ENCODE measurements around the gene TYMP.

Gene TYMP

DNA sequence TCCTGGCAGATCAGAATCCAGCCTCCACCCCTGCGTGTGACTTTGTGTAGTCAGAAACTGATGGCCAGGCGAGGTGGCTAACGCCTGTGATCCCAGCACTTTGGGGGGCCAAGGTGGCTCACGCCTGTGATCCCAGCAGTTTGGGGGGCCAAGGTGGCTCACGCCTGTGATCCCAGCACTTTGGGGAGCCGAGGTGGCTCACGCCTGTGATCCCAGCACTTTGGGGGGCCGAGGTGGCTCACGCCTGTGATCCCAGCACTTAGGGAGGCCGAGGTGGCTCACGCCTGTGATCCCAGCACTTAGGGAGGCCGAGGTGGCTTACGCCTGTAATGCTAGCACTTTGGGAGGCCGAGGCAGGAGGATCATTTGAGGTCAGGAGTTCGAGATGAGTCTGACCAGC, 16.6 kb downstream of the TYMP start:
- H3F3A ChIP-seq (ENCODE audit: insufficient read depth) = peaks cover 9% of the 10 kb centered on the region
- peaks cover 79% of the 10 kb centered on the region for H3K79me2 ChIP-seq (ENCODE audit: insufficient read depth, low read length)
- H3K9ac ChIP-seq (ENCODE audit: low read length) = no peak overlapping the region
- no peak overlapping the region for H3K4me3 ChIP-seq (ENCODE audit: insufficient read depth, low read length, poor library complexity, severe bottlenecking)
- no peaks in the 10 kb centered on the region for H3K9me2 ChIP-seq (replicated peaks; ENCODE audit: insufficient read depth, low read length)
- H2AFZ ChIP-seq (ENCODE audit: low read depth, low read length, severe bottlenecking) = no peak overlapping the region
- H3K27me3 ChIP-seq (ENCODE audit: low read length) = no peaks in the 10 kb centered on the region
- TF ChIP-seq, protein P1, sequence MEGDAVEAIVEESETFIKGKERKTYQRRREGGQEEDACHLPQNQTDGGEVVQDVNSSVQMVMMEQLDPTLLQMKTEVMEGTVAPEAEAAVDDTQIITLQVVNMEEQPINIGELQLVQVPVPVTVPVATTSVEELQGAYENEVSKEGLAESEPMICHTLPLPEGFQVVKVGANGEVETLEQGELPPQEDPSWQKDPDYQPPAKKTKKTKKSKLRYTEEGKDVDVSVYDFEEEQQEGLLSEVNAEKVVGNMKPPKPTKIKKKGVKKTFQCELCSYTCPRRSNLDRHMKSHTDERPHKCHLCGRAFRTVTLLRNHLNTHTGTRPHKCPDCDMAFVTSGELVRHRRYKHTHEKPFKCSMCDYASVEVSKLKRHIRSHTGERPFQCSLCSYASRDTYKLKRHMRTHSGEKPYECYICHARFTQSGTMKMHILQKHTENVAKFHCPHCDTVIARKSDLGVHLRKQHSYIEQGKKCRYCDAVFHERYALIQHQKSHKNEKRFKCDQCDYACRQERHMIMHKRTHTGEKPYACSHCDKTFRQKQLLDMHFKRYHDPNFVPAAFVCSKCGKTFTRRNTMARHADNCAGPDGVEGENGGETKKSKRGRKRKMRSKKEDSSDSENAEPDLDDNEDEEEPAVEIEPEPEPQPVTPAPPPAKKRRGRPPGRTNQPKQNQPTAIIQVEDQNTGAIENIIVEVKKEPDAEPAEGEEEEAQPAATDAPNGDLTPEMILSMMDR (IDR thresholded peaks at IDR 0.05; ENCODE audit: insufficient read depth, low read length, poor library complexity, severe bottlenecking) = no peak
- no peak for TF ChIP-seq EZH2phosphoT487 (conservative IDR thresholded peaks at IDR 0.05; ENCODE audit: low read length)
- H3K9me3 ChIP-seq (ENCODE audit: insufficient read depth, low read length) = no peaks in the 10 kb centered on the region
- H3K36me3 ChIP-seq (ENCODE audit: low read length) = peaks cover 8% of the 10 kb centered on the region; the same call in 1 of the 2 replicates
- H3K4me2 ChIP-seq (ENCODE audit: low read depth, low read length, poor library complexity, severe bottlenecking) = no peak overlapping the region
- no peaks in the 10 kb centered on the region for H4K20me1 ChIP-seq (ENCODE audit: low read depth, low read length)
- H3K27ac ChIP-seq (ENCODE audit: low read depth, low read length) = no peak overlapping the region

GRCh38 chr22:50508897-50509296, 20.9 kb downstream of the TYMP start:
- H3K9me3 ChIP-seq (ENCODE audit: insufficient read depth, low read length) = no peaks in the 10 kb centered on the region
- peaks cover 59% of the 10 kb centered on the region for H3K79me2 ChIP-seq (ENCODE audit: insufficient read depth, low read length)
- H3K4me2 ChIP-seq (ENCODE audit: low read depth, low read length, poor library complexity, severe bottlenecking) = peak overlapping the region; percentile 96
- H3K9ac ChIP-seq (ENCODE audit: low read length) = peak overlapping the region; percentile 76
- H3K27ac ChIP-seq (ENCODE audit: low read depth, low read length) = peak overlapping the region; percentile 86
- TF ChIP-seq, protein P1 (IDR thresholded peaks at IDR 0.05; ENCODE audit: insufficient read depth, low read length, poor library complexity, severe bottlenecking) = no peak
- TF ChIP-seq EZH2phosphoT487 (conservative IDR thresholded peaks at IDR 0.05; ENCODE audit: low read length) = no peak
- H3K27me3 ChIP-seq (ENCODE audit: low read length) = no peaks in the 10 kb centered on the region
- H3K9me2 ChIP-seq (replicated peaks; ENCODE audit: insufficient read depth, low read length) = no peaks in the 10 kb centered on the region
- peaks cover 9% of the 10 kb centered on the region for H3F3A ChIP-seq (ENCODE audit: insufficient read depth)
- H2AFZ ChIP-seq (ENCODE audit: low read depth, low read length, severe bottlenecking) = no peak overlapping the region
- H3K4me3 ChIP-seq (ENCODE audit: insufficient read depth, low read length, poor library complexity, severe bottlenecking) = peak overlapping the region; percentile 81
- peaks cover 8% of the 10 kb centered on the region; the same call in 1 of the 2 replicates for H3K36me3 ChIP-seq (ENCODE audit: low read length)
- no peaks in the 10 kb centered on the region for H4K20me1 ChIP-seq (ENCODE audit: low read depth, low read length)

DNA sequence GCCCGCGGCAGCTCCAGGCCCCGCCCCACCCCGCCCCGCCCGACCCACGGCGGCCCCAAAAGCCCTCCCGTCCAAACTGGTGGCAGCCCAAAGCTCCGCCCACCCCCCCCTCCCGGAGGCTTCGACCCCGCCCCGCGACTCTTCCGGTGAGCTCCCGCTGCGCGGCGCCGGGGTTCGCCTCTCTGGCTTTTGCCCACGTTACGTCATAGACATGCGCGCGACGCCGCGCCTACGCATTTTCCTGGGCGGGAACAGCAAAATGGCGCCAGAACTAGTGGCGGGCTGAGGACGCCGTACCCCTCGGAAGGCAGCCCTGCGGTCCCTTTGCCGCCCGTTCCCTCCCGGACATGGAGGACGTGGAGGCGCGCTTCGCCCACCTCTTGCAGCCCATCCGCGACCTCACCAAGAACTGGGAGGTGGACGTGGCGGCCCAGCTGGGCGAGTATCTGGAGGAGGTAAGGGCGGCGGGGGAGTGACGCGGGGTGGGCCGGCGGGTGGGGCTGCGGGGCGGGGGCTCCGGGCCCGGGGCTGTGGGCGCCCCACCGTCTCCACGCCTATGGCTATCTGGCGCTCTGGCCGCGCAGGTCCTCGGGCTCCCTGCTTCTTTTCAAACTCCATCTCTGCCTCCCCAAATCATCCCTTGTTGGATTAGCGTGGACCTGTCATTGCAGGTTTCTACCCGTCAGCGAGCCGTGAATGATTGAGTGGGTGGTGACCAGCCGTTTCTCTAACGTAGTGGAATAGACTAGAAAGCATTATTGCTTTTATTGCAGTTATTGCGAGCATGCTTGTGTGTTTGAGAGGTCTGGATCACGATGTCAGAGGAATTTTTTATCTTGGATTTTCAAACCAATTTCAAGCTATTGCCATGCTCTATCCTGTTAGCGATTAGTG, 21.6 kb downstream of the TYMP start, which contains the start of gene NCAPH2:
NCAPH2 (plus strand) TSS at position 234 of the 894 bp plus-strand sequence; CDS start at position 348, 114 bp downstream.
- no peaks in the 10 kb centered on the region for H4K20me1 ChIP-seq (ENCODE audit: low read depth, low read length)
- peak within 1 kb of the TSS; percentile 76 for H2AFZ ChIP-seq (ENCODE audit: low read depth, low read length, severe bottlenecking)
- peak within 1 kb of the TSS; percentile 96 for H3K4me2 ChIP-seq (ENCODE audit: low read depth, low read length, poor library complexity, severe bottlenecking)
- TF ChIP-seq, protein P1 (IDR thresholded peaks at IDR 0.05; ENCODE audit: insufficient read depth, low read length, poor library complexity, severe bottlenecking) = no peak
- TF ChIP-seq EZH2phosphoT487 (conservative IDR thresholded peaks at IDR 0.05; ENCODE audit: low read length) = no peak
- peak within 1 kb of the TSS; percentile 93 for H3K9ac ChIP-seq (ENCODE audit: low read length)
- no peaks in the 10 kb centered on the region for H3K9me2 ChIP-seq (replicated peaks; ENCODE audit: insufficient read depth, low read length)
- H3K36me3 ChIP-seq (ENCODE audit: low read length) = peaks cover 8% of the 10 kb centered on the region; the same call in 1 of the 2 replicates
- H3K4me3 ChIP-seq (ENCODE audit: insufficient read depth, low read length, poor library complexity, severe bottlenecking) = peak within 1 kb of the TSS; percentile 86
- no peaks in the 10 kb centered on the region for H3K27me3 ChIP-seq (ENCODE audit: low read length)
- H3K27ac ChIP-seq (ENCODE audit: low read depth, low read length) = peak within 1 kb of the TSS; percentile 86
- H3K9me3 ChIP-seq (ENCODE audit: insufficient read depth, low read length) = no peaks in the 10 kb centered on the region
- H3K79me2 ChIP-seq (ENCODE audit: insufficient read depth, low read length) = peaks cover 52% of the 10 kb centered on the region
- H3F3A ChIP-seq (ENCODE audit: insufficient read depth) = peaks cover 9% of the 10 kb centered on the region
